Mesendoderm (in vitro differentiated cells): ENCODE data around the gene CANT1.
"Not testable (repeated sequence)": the region's sequence is repeated elsewhere in the genome, so short reads cannot be mapped to it uniquely, and the experiment has no call there.

Source experiments
- DNase-seq: peaks from one replicate; pipeline ENCODE4 v3.0.0; 2013
- H2AK5ac ChIP-seq: 2 replicates; pipeline ENCODE4 v1.6.1; 2013; ENCODE audit warnings: low read length, inconsistent platforms
- H2BK120ac ChIP-seq: 2 replicates; pipeline ENCODE4 v1.6.1; 2013; ENCODE audit warnings: low read depth, mild to moderate bottlenecking, low read length, moderate library complexity, mixed read lengths
- H2BK15ac ChIP-seq: replicated peaks from 2 replicates; pipeline ENCODE4 v1.6.1; 2013; ENCODE audit warnings: low read depth, mild to moderate bottlenecking, moderate library complexity
- H2BK5ac ChIP-seq: 2 replicates; pipeline ENCODE4 v1.6.1; 2013; ENCODE audit warnings: low read length, inconsistent platforms
- H3K18ac ChIP-seq: 2 replicates; pipeline ENCODE4 v1.6.1; 2013; ENCODE audit warnings: mild to moderate bottlenecking, low read length, mixed read lengths
- H3K23ac ChIP-seq: one replicate; pipeline ENCODE4 v1.6.1; 2013; ENCODE audit warnings: low read length
- H3K27ac ChIP-seq: 2 replicates; pipeline ENCODE4 v1.5.1; 2013; ENCODE audit warnings: low read depth, mild to moderate bottlenecking, inconsistent platforms, low read length, moderate library complexity
- H3K27me3 ChIP-seq: 2 replicates; pipeline ENCODE4 v1.6.1; 2013; ENCODE audit warnings: low read length, control low read depth, mild to moderate bottlenecking, inconsistent platforms; ENCODE audit not compliant: insufficient read depth, poor library complexity
- H3K36me3 ChIP-seq: 2 replicates; pipeline ENCODE4 v1.6.1; 2013; ENCODE audit warnings: low read length, inconsistent platforms; ENCODE audit not compliant: control insufficient read depth, insufficient read depth
- H3K4ac ChIP-seq: one replicate; pipeline ENCODE4 v1.6.1; 2013; ENCODE audit warnings: low read depth, mild to moderate bottlenecking, low read length, moderate library complexity
- H3K4me1 ChIP-seq: 2 replicates; pipeline ENCODE4 v1.6.1; 2013; ENCODE audit warnings: low read depth, low read length, inconsistent platforms; ENCODE audit not compliant: control insufficient read depth
- H3K4me2 ChIP-seq: 2 replicates; pipeline ENCODE4 v1.6.1; 2013; ENCODE audit warnings: low read length
- H3K4me3 ChIP-seq: 2 replicates; pipeline ENCODE4 v1.5.1; 2013; ENCODE audit warnings: mild to moderate bottlenecking, low read length
- H3K56ac ChIP-seq: one replicate; pipeline ENCODE4 v1.6.1; 2013; ENCODE audit warnings: low read length
- H3K79me1 ChIP-seq: 2 replicates; pipeline ENCODE4 v1.6.1; 2013; ENCODE audit warnings: low read length, inconsistent platforms
- H3K79me2 ChIP-seq: 2 replicates; pipeline ENCODE4 v1.6.1; 2013; ENCODE audit warnings: mild to moderate bottlenecking, low read length; ENCODE audit not compliant: control insufficient read depth, insufficient read depth
- H3K9ac ChIP-seq: 2 replicates; pipeline ENCODE4 v1.6.1; 2013; ENCODE audit warnings: low read length, inconsistent platforms
- H4K5ac ChIP-seq: one replicate; pipeline ENCODE4 v1.6.1; 2013; ENCODE audit warnings: low read length
- H4K8ac ChIP-seq: one replicate; pipeline ENCODE4 v1.6.1; 2013; ENCODE audit warnings: low read depth, mild to moderate bottlenecking, control low read depth, low read length, moderate library complexity
- WGBS: extraction: QIAGEN DNeasy Blood & Tissue Kit; methylation state at CpG from one replicate; pipeline ENCODE4 v1.1.7; 2013; ENCODE audit warnings: low lambda C conversion rate, missing lambda C conversion rate; ENCODE audit not compliant: insufficient coverage; ENCODE audit errors: extremely low coverage; 5-methylcytosine and 5-hydroxymethylcytosine counted together

Gene CANT1

GRCh38 chr17:79023180-79023705, 13.7 kb upstream of the CANT1 start:
- DNase-seq: no peak
- Histone ChIP-seq H3K79me2 (no peaks in the 10 kb centered on the region), H2BK5ac (no peak overlapping the region), H3K56ac (no peak overlapping the region), H2AK5ac (no peak overlapping the region), H3K9ac (no peak overlapping the region), H4K8ac (no peak overlapping the region), H3K4me2 (no peak overlapping the region), H3K4me3 (no peak overlapping the region), H3K4ac (no peak overlapping the region), H3K36me3 (no peaks in the 10 kb centered on the region), H2BK15ac (no peak overlapping the region), H2BK120ac (no peak overlapping the region), H4K5ac (no peak overlapping the region), H3K18ac (no peak overlapping the region), H3K4me1 (peaks cover 2% of the 10 kb centered on the region), H3K79me1 (no peaks in the 10 kb centered on the region), H3K27ac (no peak overlapping the region), H3K27me3 (peaks cover 8% of the 10 kb centered on the region), H3K23ac (no peak overlapping the region)
- WGBS: no CpG with 5 or more reads among the region's 12 CpGs

- Histone ChIP-seq H2AK5ac (no peak overlapping the region), H4K5ac (no peak overlapping the region), H3K56ac (no peak overlapping the region), H3K4me1 (peaks cover 2% of the 10 kb centered on the region), H3K4ac (no peak overlapping the region), H3K79me1 (no peaks in the 10 kb centered on the region), H2BK5ac (no peak overlapping the region), H3K4me2 (no peak overlapping the region), H2BK15ac (no peak overlapping the region), H3K23ac (no peak overlapping the region), H3K18ac (no peak overlapping the region), H3K27me3 (peaks cover 8% of the 10 kb centered on the region), H3K79me2 (no peaks in the 10 kb centered on the region), H3K36me3 (no peaks in the 10 kb centered on the region), H3K4me3 (no peak overlapping the region), H3K9ac (no peak overlapping the region), H2BK120ac (no peak overlapping the region), H4K8ac (no peak overlapping the region), H3K27ac (no peak overlapping the region)
- DNase-seq: no peak
- WGBS: no CpG with 5 or more reads among the region's 9 CpGs
These were observed 13.0 kb upstream of the CANT1 start for GRCh38 chr17:79022507-79022991.

GRCh38 chr17:79021929-79022328, 12.4 kb upstream of the CANT1 start:
- not testable (repeated sequence) for H3K27me3 ChIP-seq, H2BK15ac ChIP-seq, H3K27ac ChIP-seq, H2AK5ac ChIP-seq, H3K9ac ChIP-seq, H2BK120ac ChIP-seq, H3K56ac ChIP-seq, H3K79me1 ChIP-seq, H4K5ac ChIP-seq, H3K36me3 ChIP-seq, H4K8ac ChIP-seq, H3K23ac ChIP-seq, DNase-seq, H3K4me1 ChIP-seq, H3K4me2 ChIP-seq, H2BK5ac ChIP-seq, H3K18ac ChIP-seq, H3K4me3 ChIP-seq, H3K4ac ChIP-seq, H3K79me2 ChIP-seq
- WGBS: no CpG with 5 or more reads among the region's 2 CpGs

GRCh38 chr17:79020631-79021301, 11.2 kb upstream of the CANT1 start:
- H4K8ac ChIP-seq: no peak overlapping the region
- no peak for DNase-seq
- no peaks in the 10 kb centered on the region for H3K79me2 ChIP-seq
- H3K36me3 ChIP-seq: no peaks in the 10 kb centered on the region
- no peak overlapping the region for H3K4me2 ChIP-seq
- H3K56ac ChIP-seq: no peak overlapping the region
- peaks cover 2% of the 10 kb centered on the region for H3K4me1 ChIP-seq
- H2BK5ac ChIP-seq: no peak overlapping the region
- no peaks in the 10 kb centered on the region for H3K79me1 ChIP-seq
- H3K18ac ChIP-seq: no peak overlapping the region
- H3K4ac ChIP-seq: no peak overlapping the region
- no peak overlapping the region for H4K5ac ChIP-seq
- H2AK5ac ChIP-seq: no peak overlapping the region
- H3K4me3 ChIP-seq: no peak overlapping the region
- H2BK120ac ChIP-seq: no peak overlapping the region
- no peak overlapping the region for H3K23ac ChIP-seq
- no peak overlapping the region for H3K27ac ChIP-seq
- no CpG with 5 or more reads among the region's 2 CpGs for WGBS
- H3K27me3 ChIP-seq: peaks cover 8% of the 10 kb centered on the region
- no peak overlapping the region for H3K9ac ChIP-seq
- H2BK15ac ChIP-seq: no peak overlapping the region

- no peak overlapping the region for H3K9ac ChIP-seq
- H3K79me1 ChIP-seq: no peaks in the 10 kb centered on the region
- H3K36me3 ChIP-seq: no peaks in the 10 kb centered on the region
- H4K8ac ChIP-seq: no peak overlapping the region
- no peak overlapping the region for H2AK5ac ChIP-seq
- no peak overlapping the region for H3K4me2 ChIP-seq
- H3K23ac ChIP-seq: no peak overlapping the region
- no peak overlapping the region for H3K56ac ChIP-seq
- no peak overlapping the region for H2BK120ac ChIP-seq
- no CpG with 5 or more reads among the region's 19 CpGs for WGBS
- DNase-seq: peak; percentile 70
- no peak overlapping the region for H3K27ac ChIP-seq
- H3K4ac ChIP-seq: no peak overlapping the region
- H4K5ac ChIP-seq: no peak overlapping the region
- no peak overlapping the region for H2BK5ac ChIP-seq
- no peaks in the 10 kb centered on the region for H3K79me2 ChIP-seq
- H3K27me3 ChIP-seq: peaks cover 4% of the 10 kb centered on the region
- no peak overlapping the region for H3K4me3 ChIP-seq
- H3K18ac ChIP-seq: no peak overlapping the region
- H3K4me1 ChIP-seq: peaks cover 2% of the 10 kb centered on the region
- no peak overlapping the region for H2BK15ac ChIP-seq
These were observed 10.3 kb upstream of the CANT1 start for GRCh38 chr17:79019632-79020584.
